Measurements from ENCODE around the gene GALNT7.

Gene GALNT7

DNA sequence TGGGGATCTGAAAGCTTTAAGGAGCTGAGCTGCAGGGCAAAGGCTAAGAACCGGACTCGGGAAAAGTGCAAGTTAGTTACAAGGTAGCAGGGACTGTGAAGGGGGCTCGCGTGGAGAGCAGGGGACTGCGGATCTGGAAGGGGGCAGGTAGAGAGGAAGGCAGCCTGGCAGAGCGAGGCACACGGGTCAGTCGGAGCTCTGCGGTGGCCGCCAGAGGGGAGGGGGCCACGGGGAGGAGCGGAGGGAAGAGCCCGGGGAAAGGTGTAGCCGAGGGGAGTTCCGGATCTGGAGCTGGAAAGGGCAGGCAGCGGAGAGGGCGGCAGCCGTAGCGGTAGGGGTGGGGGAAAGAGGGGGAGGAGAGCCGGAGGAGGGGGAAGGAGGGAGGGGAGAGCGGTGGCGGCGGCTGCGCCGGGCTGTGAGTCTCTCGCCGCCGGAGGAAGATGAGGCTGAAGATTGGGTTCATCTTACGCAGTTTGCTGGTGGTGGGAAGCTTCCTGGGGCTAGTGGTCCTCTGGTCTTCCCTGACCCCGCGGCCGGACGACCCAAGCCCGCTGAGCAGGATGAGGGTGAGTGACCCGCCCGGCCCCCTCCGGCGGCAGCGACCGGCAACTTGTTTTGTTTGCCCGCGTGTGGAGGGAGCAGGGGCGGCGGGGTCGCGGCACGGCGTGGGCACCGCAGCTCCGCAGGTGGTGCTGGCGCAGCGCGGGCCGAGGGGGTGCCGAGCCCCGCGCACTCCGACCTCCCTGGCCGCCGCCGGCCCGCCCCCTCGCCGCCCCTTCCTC is at the start of gene GALNT7 (continued):
- TF ChIP-seq, protein P1, sequence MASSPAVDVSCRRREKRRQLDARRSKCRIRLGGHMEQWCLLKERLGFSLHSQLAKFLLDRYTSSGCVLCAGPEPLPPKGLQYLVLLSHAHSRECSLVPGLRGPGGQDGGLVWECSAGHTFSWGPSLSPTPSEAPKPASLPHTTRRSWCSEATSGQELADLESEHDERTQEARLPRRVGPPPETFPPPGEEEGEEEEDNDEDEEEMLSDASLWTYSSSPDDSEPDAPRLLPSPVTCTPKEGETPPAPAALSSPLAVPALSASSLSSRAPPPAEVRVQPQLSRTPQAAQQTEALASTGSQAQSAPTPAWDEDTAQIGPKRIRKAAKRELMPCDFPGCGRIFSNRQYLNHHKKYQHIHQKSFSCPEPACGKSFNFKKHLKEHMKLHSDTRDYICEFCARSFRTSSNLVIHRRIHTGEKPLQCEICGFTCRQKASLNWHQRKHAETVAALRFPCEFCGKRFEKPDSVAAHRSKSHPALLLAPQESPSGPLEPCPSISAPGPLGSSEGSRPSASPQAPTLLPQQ (tag by site-specific recombination; IDR thresholded peaks at IDR 0.05) = 0 out of 2 replicates have a peak, but pooled peaks have one; percentile 30
- TF ChIP-seq FEZF1 (tag by site-specific recombination; IDR thresholded peaks at IDR 0.05) = no peak
- TF ChIP-seq, protein P2, sequence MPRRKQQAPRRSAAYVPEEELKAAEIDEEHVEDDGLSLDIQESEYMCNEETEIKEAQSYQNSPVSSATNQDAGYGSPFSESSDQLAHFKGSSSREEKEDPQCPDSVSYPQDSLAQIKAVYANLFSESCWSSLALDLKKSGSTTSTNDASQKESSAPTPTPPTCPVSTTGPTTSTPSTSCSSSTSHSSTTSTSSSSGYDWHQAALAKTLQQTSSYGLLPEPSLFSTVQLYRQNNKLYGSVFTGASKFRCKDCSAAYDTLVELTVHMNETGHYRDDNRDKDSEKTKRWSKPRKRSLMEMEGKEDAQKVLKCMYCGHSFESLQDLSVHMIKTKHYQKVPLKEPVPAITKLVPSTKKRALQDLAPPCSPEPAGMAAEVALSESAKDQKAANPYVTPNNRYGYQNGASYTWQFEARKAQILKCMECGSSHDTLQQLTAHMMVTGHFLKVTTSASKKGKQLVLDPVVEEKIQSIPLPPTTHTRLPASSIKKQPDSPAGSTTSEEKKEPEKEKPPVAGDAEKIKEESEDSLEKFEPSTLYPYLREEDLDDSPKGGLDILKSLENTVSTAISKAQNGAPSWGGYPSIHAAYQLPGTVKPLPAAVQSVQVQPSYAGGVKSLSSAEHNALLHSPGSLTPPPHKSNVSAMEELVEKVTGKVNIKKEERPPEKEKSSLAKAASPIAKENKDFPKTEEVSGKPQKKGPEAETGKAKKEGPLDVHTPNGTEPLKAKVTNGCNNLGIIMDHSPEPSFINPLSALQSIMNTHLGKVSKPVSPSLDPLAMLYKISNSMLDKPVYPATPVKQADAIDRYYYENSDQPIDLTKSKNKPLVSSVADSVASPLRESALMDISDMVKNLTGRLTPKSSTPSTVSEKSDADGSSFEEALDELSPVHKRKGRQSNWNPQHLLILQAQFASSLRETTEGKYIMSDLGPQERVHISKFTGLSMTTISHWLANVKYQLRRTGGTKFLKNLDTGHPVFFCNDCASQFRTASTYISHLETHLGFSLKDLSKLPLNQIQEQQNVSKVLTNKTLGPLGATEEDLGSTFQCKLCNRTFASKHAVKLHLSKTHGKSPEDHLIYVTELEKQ (tag by site-specific recombination; IDR thresholded peaks at IDR 0.05; ENCODE audit: borderline replicate concordance) = no peak
- no peak for TF ChIP-seq ZNF157 (tag by site-specific recombination; IDR thresholded peaks at IDR 0.05)
- TF ChIP-seq IKZF3 (tag by site-specific recombination; IDR thresholded peaks at IDR 0.05) = peak; percentile 63; the same call in 1 of the 2 replicates
- TF ChIP-seq, protein P3, sequence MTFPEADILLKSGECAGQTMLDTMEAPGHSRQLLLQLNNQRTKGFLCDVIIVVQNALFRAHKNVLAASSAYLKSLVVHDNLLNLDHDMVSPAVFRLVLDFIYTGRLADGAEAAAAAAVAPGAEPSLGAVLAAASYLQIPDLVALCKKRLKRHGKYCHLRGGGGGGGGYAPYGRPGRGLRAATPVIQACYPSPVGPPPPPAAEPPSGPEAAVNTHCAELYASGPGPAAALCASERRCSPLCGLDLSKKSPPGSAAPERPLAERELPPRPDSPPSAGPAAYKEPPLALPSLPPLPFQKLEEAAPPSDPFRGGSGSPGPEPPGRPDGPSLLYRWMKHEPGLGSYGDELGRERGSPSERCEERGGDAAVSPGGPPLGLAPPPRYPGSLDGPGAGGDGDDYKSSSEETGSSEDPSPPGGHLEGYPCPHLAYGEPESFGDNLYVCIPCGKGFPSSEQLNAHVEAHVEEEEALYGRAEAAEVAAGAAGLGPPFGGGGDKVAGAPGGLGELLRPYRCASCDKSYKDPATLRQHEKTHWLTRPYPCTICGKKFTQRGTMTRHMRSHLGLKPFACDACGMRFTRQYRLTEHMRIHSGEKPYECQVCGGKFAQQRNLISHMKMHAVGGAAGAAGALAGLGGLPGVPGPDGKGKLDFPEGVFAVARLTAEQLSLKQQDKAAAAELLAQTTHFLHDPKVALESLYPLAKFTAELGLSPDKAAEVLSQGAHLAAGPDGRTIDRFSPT (tag by site-specific recombination; IDR thresholded peaks at IDR 0.05) = peak; percentile 68; the same call in 1 of the 2 replicates
- TF ChIP-seq, protein P4, sequence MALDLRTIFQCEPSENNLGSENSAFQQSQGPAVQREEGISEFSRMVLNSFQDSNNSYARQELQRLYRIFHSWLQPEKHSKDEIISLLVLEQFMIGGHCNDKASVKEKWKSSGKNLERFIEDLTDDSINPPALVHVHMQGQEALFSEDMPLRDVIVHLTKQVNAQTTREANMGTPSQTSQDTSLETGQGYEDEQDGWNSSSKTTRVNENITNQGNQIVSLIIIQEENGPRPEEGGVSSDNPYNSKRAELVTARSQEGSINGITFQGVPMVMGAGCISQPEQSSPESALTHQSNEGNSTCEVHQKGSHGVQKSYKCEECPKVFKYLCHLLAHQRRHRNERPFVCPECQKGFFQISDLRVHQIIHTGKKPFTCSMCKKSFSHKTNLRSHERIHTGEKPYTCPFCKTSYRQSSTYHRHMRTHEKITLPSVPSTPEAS (tag by site-specific recombination; IDR thresholded peaks at IDR 0.05) = no peak; the same call in none of the 2 replicates
- peak; percentile 51; the same call in 1 of the 2 replicates for TF ChIP-seq SP3 (tag by site-specific recombination; IDR thresholded peaks at IDR 0.05)
- TF ChIP-seq, protein P5, sequence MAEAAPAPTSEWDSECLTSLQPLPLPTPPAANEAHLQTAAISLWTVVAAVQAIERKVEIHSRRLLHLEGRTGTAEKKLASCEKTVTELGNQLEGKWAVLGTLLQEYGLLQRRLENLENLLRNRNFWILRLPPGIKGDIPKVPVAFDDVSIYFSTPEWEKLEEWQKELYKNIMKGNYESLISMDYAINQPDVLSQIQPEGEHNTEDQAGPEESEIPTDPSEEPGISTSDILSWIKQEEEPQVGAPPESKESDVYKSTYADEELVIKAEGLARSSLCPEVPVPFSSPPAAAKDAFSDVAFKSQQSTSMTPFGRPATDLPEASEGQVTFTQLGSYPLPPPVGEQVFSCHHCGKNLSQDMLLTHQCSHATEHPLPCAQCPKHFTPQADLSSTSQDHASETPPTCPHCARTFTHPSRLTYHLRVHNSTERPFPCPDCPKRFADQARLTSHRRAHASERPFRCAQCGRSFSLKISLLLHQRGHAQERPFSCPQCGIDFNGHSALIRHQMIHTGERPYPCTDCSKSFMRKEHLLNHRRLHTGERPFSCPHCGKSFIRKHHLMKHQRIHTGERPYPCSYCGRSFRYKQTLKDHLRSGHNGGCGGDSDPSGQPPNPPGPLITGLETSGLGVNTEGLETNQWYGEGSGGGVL (tag by site-specific recombination; IDR thresholded peaks at IDR 0.05) = peak; percentile 96
- peak; percentile 100 for TF ChIP-seq ZNF341 (tag by site-specific recombination; IDR thresholded peaks at IDR 0.05; ENCODE audit: low read depth)
- TF ChIP-seq ZBTB8A (tag by site-specific recombination; IDR thresholded peaks at IDR 0.05) = peak; percentile 93
- TF ChIP-seq, protein P6, sequence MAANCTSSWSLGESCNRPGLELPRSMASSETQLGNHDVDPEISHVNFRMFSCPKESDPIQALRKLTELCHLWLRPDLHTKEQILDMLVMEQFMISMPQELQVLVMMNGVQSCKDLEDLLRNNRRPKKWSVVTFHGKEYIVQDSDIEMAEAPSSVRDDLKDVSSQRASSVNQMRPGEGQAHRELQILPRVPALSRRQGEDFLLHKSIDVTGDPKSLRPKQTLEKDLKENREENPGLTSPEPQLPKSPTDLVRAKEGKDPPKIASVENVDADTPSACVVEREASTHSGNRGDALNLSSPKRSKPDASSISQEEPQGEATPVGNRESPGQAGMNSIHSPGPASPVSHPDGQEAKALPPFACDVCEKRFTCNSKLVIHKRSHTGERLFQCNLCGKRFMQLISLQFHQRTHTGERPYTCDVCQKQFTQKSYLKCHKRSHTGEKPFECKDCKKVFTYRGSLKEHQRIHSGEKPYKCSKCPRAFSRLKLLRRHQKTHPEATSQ (tag by site-specific recombination; IDR thresholded peaks at IDR 0.05) = 0 out of 2 replicates have a peak, but pooled peaks have one; percentile 23
- TF ChIP-seq, protein P7, sequence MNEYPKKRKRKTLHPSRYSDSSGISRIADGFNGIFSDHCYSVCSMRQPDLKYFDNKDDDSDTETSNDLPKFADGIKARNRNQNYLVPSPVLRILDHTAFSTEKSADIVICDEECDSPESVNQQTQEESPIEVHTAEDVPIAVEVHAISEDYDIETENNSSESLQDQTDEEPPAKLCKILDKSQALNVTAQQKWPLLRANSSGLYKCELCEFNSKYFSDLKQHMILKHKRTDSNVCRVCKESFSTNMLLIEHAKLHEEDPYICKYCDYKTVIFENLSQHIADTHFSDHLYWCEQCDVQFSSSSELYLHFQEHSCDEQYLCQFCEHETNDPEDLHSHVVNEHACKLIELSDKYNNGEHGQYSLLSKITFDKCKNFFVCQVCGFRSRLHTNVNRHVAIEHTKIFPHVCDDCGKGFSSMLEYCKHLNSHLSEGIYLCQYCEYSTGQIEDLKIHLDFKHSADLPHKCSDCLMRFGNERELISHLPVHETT (tag by site-specific recombination; IDR thresholded peaks at IDR 0.05) = 0 out of 2 replicates have a peak, but pooled peaks have one; percentile 49
- TF ChIP-seq, protein P8, sequence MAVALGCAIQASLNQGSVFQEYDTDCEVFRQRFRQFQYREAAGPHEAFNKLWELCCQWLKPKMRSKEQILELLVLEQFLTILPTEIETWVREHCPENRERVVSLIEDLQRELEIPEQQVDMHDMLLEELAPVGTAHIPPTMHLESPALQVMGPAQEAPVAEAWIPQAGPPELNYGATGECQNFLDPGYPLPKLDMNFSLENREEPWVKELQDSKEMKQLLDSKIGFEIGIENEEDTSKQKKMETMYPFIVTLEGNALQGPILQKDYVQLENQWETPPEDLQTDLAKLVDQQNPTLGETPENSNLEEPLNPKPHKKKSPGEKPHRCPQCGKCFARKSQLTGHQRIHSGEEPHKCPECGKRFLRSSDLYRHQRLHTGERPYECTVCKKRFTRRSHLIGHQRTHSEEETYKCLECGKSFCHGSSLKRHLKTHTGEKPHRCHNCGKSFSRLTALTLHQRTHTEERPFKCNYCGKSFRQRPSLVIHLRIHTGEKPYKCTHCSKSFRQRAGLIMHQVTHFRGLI (tag by site-specific recombination; IDR thresholded peaks at IDR 0.05) = no peak
- TF ChIP-seq ZBTB17 (tag by site-specific recombination; IDR thresholded peaks at IDR 0.05) = peak; percentile 92
- no peak for TF ChIP-seq ZNF514 (tag by site-specific recombination; IDR thresholded peaks at IDR 0.05)
- TF ChIP-seq, protein P9, sequence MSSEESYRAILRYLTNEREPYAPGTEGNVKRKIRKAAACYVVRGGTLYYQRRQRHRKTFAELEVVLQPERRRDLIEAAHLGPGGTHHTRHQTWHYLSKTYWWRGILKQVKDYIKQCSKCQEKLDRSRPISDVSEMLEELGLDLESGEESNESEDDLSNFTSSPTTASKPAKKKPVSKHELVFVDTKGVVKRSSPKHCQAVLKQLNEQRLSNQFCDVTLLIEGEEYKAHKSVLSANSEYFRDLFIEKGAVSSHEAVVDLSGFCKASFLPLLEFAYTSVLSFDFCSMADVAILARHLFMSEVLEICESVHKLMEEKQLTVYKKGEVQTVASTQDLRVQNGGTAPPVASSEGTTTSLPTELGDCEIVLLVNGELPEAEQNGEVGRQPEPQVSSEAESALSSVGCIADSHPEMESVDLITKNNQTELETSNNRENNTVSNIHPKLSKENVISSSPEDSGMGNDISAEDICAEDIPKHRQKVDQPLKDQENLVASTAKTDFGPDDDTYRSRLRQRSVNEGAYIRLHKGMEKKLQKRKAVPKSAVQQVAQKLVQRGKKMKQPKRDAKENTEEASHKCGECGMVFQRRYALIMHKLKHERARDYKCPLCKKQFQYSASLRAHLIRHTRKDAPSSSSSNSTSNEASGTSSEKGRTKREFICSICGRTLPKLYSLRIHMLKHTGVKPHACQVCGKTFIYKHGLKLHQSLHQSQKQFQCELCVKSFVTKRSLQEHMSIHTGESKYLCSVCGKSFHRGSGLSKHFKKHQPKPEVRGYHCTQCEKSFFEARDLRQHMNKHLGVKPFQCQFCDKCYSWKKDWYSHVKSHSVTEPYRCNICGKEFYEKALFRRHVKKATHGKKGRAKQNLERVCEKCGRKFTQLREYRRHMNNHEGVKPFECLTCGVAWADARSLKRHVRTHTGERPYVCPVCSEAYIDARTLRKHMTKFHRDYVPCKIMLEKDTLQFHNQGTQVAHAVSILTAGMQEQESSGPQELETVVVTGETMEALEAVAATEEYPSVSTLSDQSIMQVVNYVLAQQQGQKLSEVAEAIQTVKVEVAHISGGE (tag by site-specific recombination; conservative IDR thresholded peaks at IDR 0.05; ENCODE audit: low read depth) = peak; percentile 78
